Hepatocyte (in vitro differentiated cells): Measurements from ENCODE around the gene NRXN2. TPM values are rescaled to one million over a fixed set of nuclear protein-coding genes. Genes with fewer than 3 reads are reported as not detected.

Experiments used
- DNase-seq: peaks from one replicate; pipeline ENCODE4 v3.0.0-alpha.2; 2016; ENCODE audit warnings: low spot score
- H2AFZ ChIP-seq: fragments of 200-600 bp; sonication (generic); 2 replicates; pipeline ENCODE4 v1.6.0; 2016; ENCODE audit warnings: antibody characterized with exemption, mild to moderate bottlenecking
- H3K27ac ChIP-seq: fragments of 200-600 bp; sonication (generic); 2 replicates; pipeline ENCODE4 v1.5.1; 2016; ENCODE audit warnings: mild to moderate bottlenecking
- H3K27me3 ChIP-seq: fragments of 200-600 bp; sonication (generic); 2 replicates; pipeline ENCODE4 v1.6.1; 2016
- H3K36me3 ChIP-seq: fragments of 200-600 bp; sonication (generic); replicated peaks from 2 replicates; pipeline ENCODE4 v1.5.1; 2016; ENCODE audit warnings: low read depth; ENCODE audit not compliant: insufficient read depth
- H3K4me1 ChIP-seq: fragments of 200-600 bp; sonication (generic); 2 replicates; pipeline ENCODE4 v1.5.1; 2016; ENCODE audit warnings: mild to moderate bottlenecking, moderate library complexity; ENCODE audit not compliant: insufficient read depth
- H3K4me2 ChIP-seq: fragments of 200-600 bp; sonication (generic); 2 replicates; pipeline ENCODE4 v1.6.0; 2016
- H3K4me3 ChIP-seq: fragments of 200-600 bp; sonication (generic); 2 replicates; pipeline ENCODE4 v1.5.1; 2016; ENCODE audit warnings: mild to moderate bottlenecking
- H3K79me2 ChIP-seq: fragments of 200-600 bp; sonication (generic); 2 replicates; pipeline ENCODE4 v1.6.0; 2017; ENCODE audit warnings: mild to moderate bottlenecking
- H3K9me2 ChIP-seq: fragments of 200-600 bp; sonication (generic); replicated peaks from 2 replicates; pipeline ENCODE4 v1.6.0; 2017; ENCODE audit warnings: mild to moderate bottlenecking; ENCODE audit not compliant: insufficient read depth
- H3K9me3 ChIP-seq: fragments of 200-600 bp; sonication (generic); 2 replicates; pipeline ENCODE4 v1.5.1; 2016; ENCODE audit warnings: low read depth, mild to moderate bottlenecking
- H4K20me1 ChIP-seq: fragments of 200-600 bp; sonication (generic); 2 replicates; pipeline ENCODE4 v1.6.0; 2016; ENCODE audit warnings: mild to moderate bottlenecking; ENCODE audit not compliant: insufficient read depth, poor library complexity, severe bottlenecking
- CTCF ChIP-seq: fragments of 200-600 bp; sonication (generic); IDR thresholded peaks from 2 replicates; pipeline ENCODE4 v1.5.1; 2016; ENCODE audit warnings: antibody characterized with exemption, mild to moderate bottlenecking; ENCODE audit not compliant: poor library complexity
- EZH2 ChIP-seq: fragments of 200-600 bp; sonication (generic); IDR thresholded peaks from 2 replicates; pipeline ENCODE4 v1.6.1; 2016; ENCODE audit warnings: antibody characterized with exemption, mild to moderate bottlenecking, borderline replicate concordance
- EZH2phosphoT487 ChIP-seq: fragments of 200-600 bp; sonication (generic); IDR thresholded peaks from one replicate; pipeline ENCODE4 v1.6.1; 2018; ENCODE audit warnings: antibody characterized with exemption, mild to moderate bottlenecking, low read depth, moderate library complexity; ENCODE audit not compliant: unreplicated experiment, severe bottlenecking
- WGBS: methylation state at CpG from one replicate; pipeline ENCODE4 v1.1.6; 2016; ENCODE audit warnings: low lambda C conversion rate; ENCODE audit errors: missing lambda C conversion rate; 5-methylcytosine and 5-hydroxymethylcytosine counted together
- polyA plus RNA-seq: library from polyadenylated mRNA; unstranded; fragments of >200 nt; fragmentation: Nextera tagmentation; extraction: Ambion mirVana; gene quantifications from 2 replicates; pipeline ENCODE4 v1.2.1, GENCODE V29; 2016
- total RNA-seq: library from RNA; depleted of rRNA; stranded (reverse); fragments of >200 nt; gene quantifications from 2 replicates; pipeline ENCODE4 v1.2.3, GENCODE V29; 2014

NRXN2 gene
- total and polyA plus RNA-seq, 2 experiments from 2014 or later, result 0.83 to 1.7 TPM

GRCh38 chr11:64720640-64721358 is 2.2 kb downstream of the NRXN2 start:
- DNase-seq, result no peak
- Histone ChIP-seq H3K4me1 (no peaks in the 10 kb centered on the region), H3K36me3 (no peaks in the 10 kb centered on the region), H4K20me1 (no peaks in the 10 kb centered on the region), H3K79me2 (no peaks in the 10 kb centered on the region), H2AFZ (no peak overlapping the region), H3K9me2 (no peaks in the 10 kb centered on the region), H3K9me3 (no peaks in the 10 kb centered on the region), H3K4me2 (no peak overlapping the region), H3K27me3 (peaks cover 64% of the 10 kb centered on the region), H3K27ac (no peak overlapping the region), H3K4me3 (no peak overlapping the region)
- TF ChIP-seq CTCF (no peak), EZH2phosphoT487 (no peak), EZH2 (no peak)
- 77% methylated on average over 12 of the region's 12 CpGs for WGBS

- H3K36me3 ChIP-seq, result no peaks in the 10 kb centered on the region
- no peak for DNase-seq
- H2AFZ ChIP-seq, result no peak overlapping the region
- no peak overlapping the region for H3K27ac ChIP-seq
- H3K79me2 ChIP-seq, result no peaks in the 10 kb centered on the region
- WGBS, result 81% methylated on average over 9 of the region's 9 CpGs
- peaks cover 70% of the 10 kb centered on the region for H3K27me3 ChIP-seq
- H3K4me3 ChIP-seq, result no peak overlapping the region
- no peaks in the 10 kb centered on the region for H4K20me1 ChIP-seq
- no peak overlapping the region for H3K4me2 ChIP-seq
- H3K4me1 ChIP-seq, result no peaks in the 10 kb centered on the region
- no peak for TF ChIP-seq CTCF
- H3K9me2 ChIP-seq, result no peaks in the 10 kb centered on the region
- H3K9me3 ChIP-seq, result no peaks in the 10 kb centered on the region
Measured at GRCh38 chr11:64720167-64720566, 2.8 kb downstream of the NRXN2 start.

- Histone ChIP-seq H2AFZ (no peak overlapping the region), H3K27ac (no peak overlapping the region), H3K27me3 (peaks cover 78% of the 10 kb centered on the region), H3K9me3 (no peaks in the 10 kb centered on the region), H3K9me2 (no peaks in the 10 kb centered on the region), H3K4me3 (no peak overlapping the region), H3K79me2 (no peaks in the 10 kb centered on the region), H3K4me2 (no peak overlapping the region), H3K36me3 (no peaks in the 10 kb centered on the region), H4K20me1 (no peaks in the 10 kb centered on the region), H3K4me1 (no peaks in the 10 kb centered on the region)
- no peak for DNase-seq
- TF ChIP-seq CTCF (no peak), EZH2 (no peak), EZH2phosphoT487 (no peak)
- 86% methylated on average over 10 of the region's 10 CpGs for WGBS
Measured at GRCh38 chr11:64719406-64719805, 3.6 kb downstream of the NRXN2 start.
